ENCODE data around the gene NSD2.

- TF ChIP-seq REST (IDR thresholded peaks at IDR 0.05; ENCODE audit: insufficient read depth in 1 of 2, low read depth in 2 of 2, low read length in 2 of 2) (no peak), TAF1 (IDR thresholded peaks at IDR 0.05; ENCODE audit: borderline replicate concordance, insufficient read depth, low read length) (no peak), POLR2AphosphoS5 (IDR thresholded peaks at IDR 0.05; ENCODE audit: low read depth, low read length) (no peak), SIN3A (IDR thresholded peaks at IDR 0.05; ENCODE audit: borderline replicate concordance, insufficient read depth, low read length) (no peak), FOXP2 (optimal IDR thresholded peaks at IDR 0.05; ENCODE audit: borderline replicate concordance, extremely low read depth, extremely low read length, insufficient read depth) (no peak)
Observed at GRCh38 chr4:1885414-1885813, 14.2 kb downstream of the NSD2 start.

Measured in PFSK-1 (cell line).